A549 (cell line): ENCODE results near the gene NAB1.

Experiments
- CTCF ChIP-seq: fragments of >200 bp; sonication (Bioruptor Twin); formaldehyde crosslinking; IDR thresholded peaks from 3 replicates; pipeline ENCODE4 v1.5.1; 2016
- ESRRA ChIP-seq: fragments of 150-350 bp; IDR thresholded peaks from 2 replicates; pipeline ENCODE4 v1.6.1; 2014; ENCODE audit warnings: mild to moderate bottlenecking, low read length, borderline replicate concordance
- HOXA7 ChIP-seq: fragments of 250-450 bp; sonication (Bioruptor Pico); IDR thresholded peaks from 2 replicates; pipeline ENCODE4 v1.5.0; 2020; ENCODE audit warnings: mild to moderate bottlenecking, moderate library complexity
- JUNB ChIP-seq: fragments of >200 bp; sonication (Bioruptor Twin); formaldehyde crosslinking; IDR thresholded peaks from 2 replicates; pipeline ENCODE4 v1.6.1; 2016
- KDM5A ChIP-seq: fragments of 200-600 bp; sonication (generic); IDR thresholded peaks from 2 replicates; pipeline ENCODE4 v1.6.1; 2016; ENCODE audit warnings: antibody characterized with exemption, mild to moderate bottlenecking
- MAX ChIP-seq: IDR thresholded peaks from 2 replicates; pipeline ENCODE4 v1.6.1; 2012
- MYC ChIP-seq: IDR thresholded peaks from 2 replicates; pipeline ENCODE4 v1.6.1; 2012; ENCODE audit warnings: mild to moderate bottlenecking, inconsistent platforms, low read length, improper control_type of control experiment, borderline replicate concordance
- PHF8 ChIP-seq: fragments of 200-600 bp; sonication (generic); IDR thresholded peaks from 2 replicates; pipeline ENCODE4 v1.6.1; 2016; ENCODE audit warnings: low read depth, mild to moderate bottlenecking, antibody characterized with exemption, moderate library complexity, borderline replicate concordance
- POLR2A ChIP-seq: IDR thresholded peaks from 2 replicates; pipeline ENCODE4 v1.6.1; 2012; ENCODE audit warnings: mild to moderate bottlenecking, low read length
- POLR2AphosphoS2 ChIP-seq: conservative IDR thresholded peaks from 2 replicates; pipeline ENCODE4 v1.6.1; 2012; ENCODE audit warnings: low read length, improper control_type of control experiment, inconsistent platforms
- RAD21 ChIP-seq, 2 experiments: fragments of >200 bp in 1 of 2; sonication (Bioruptor Twin) in 1 of 2; formaldehyde crosslinking in 1 of 2; IDR thresholded peaks in 1 of 2; conservative IDR thresholded peaks in 1 of 2; 2 replicates in 1 of 2; 3 replicates in 1 of 2; pipeline ENCODE4 v1.6.1; 2012 to 2018; ENCODE audit warnings: inconsistent platforms in 1 of 2
- RCOR1 ChIP-seq: fragments of 150-350 bp; IDR thresholded peaks from 2 replicates; pipeline ENCODE4 v1.6.1; 2014; ENCODE audit warnings: antibody characterized with exemption, low read length, low read depth
- TFCP2L1 ChIP-seq: fragments of 250-450 bp; sonication (Bioruptor Pico); IDR thresholded peaks from 2 replicates; pipeline ENCODE4 v1.5.0; 2021; ENCODE audit warnings: mild to moderate bottlenecking

- TF ChIP-seq CTCF = no peak
- TF ChIP-seq PHF8 = no peak
- TF ChIP-seq ESRRA = no peak
- no peak for TF ChIP-seq MAX
- no peak for TF ChIP-seq HOXA7 (CRISPR knock-in tag)
- no peak for TF ChIP-seq TFCP2L1 (CRISPR knock-in tag)
- no peak for TF ChIP-seq KDM5A
- no peak for TF ChIP-seq POLR2A
- TF ChIP-seq RAD21 (conservative IDR thresholded peaks at IDR 0.05 in 1 of 2, IDR thresholded peaks at IDR 0.05 in 1 of 2) = no peak
- no peak for TF ChIP-seq POLR2AphosphoS2
- TF ChIP-seq MYC = no peak
- TF ChIP-seq RCOR1 = no peak
- TF ChIP-seq JUNB = no peak
Observed at GRCh38 chr2:190694479-190694878, 45.6 kb downstream of the NAB1 start.
